Stimulated activated memory B cell treated with anti-CD40 and anti-IgM and Interleukin-4, amounts not matched to agents 10 μg/mL and 1 μg/mL and 100 μg/mL, for 72 hours (primary cell): ENCODE results near the gene KCNJ3.

Source experiments
- ATAC-seq: fragments of 150-1000 bp; cut with Tn5 transposase; 2 replicates; pipeline ENCODE4 v1.10.0; 2021
- H3K27ac Mint-ChIP-seq: one replicate; pipeline ENCODE4 v1.8.0; 2022; ENCODE audit warnings: mild to moderate bottlenecking, mixed read lengths
- H3K27me3 Mint-ChIP-seq: one replicate; pipeline ENCODE4 v1.8.0; 2022; ENCODE audit warnings: mixed read lengths
- H3K36me3 Mint-ChIP-seq: one replicate; pipeline ENCODE4 v1.8.0; 2022; ENCODE audit warnings: mixed read lengths
- H3K4me1 Mint-ChIP-seq: one replicate; pipeline ENCODE4 v1.8.0; 2022; ENCODE audit warnings: mixed read lengths
- H3K4me3 Mint-ChIP-seq: one replicate; pipeline ENCODE4 v1.8.0; 2022; ENCODE audit warnings: mild to moderate bottlenecking, moderate library complexity, mixed read lengths
- H3K9me3 Mint-ChIP-seq: one replicate; pipeline ENCODE4 v1.8.0; 2022; ENCODE audit warnings: mixed read lengths

KCNJ3 gene

GRCh38 chr2:154697418-154698252 lies 860 bp upstream of the KCNJ3 start:
- no peak overlapping the region for H3K27ac Mint-ChIP-seq
- ATAC-seq, result peak; percentile 44
- peak overlapping the region; percentile 72 for H3K4me3 Mint-ChIP-seq
- no peaks in the 10 kb centered on the region for H3K36me3 Mint-ChIP-seq
- H3K9me3 Mint-ChIP-seq, result peaks cover 6% of the 10 kb centered on the region
- H3K27me3 Mint-ChIP-seq, result peaks cover 24% of the 10 kb centered on the region
- H3K4me1 Mint-ChIP-seq, result peaks cover 6% of the 10 kb centered on the region

GRCh38 chr2:154698721-154699574 lies 453 bp downstream of the KCNJ3 start:
- H3K27ac Mint-ChIP-seq, result no peak overlapping the region
- H3K4me1 Mint-ChIP-seq, result peaks cover 6% of the 10 kb centered on the region
- ATAC-seq, result no peak
- peaks cover 24% of the 10 kb centered on the region for H3K27me3 Mint-ChIP-seq
- H3K9me3 Mint-ChIP-seq, result peaks cover 6% of the 10 kb centered on the region
- no peaks in the 10 kb centered on the region for H3K36me3 Mint-ChIP-seq
- H3K4me3 Mint-ChIP-seq, result peak overlapping the region; percentile 54

GRCh38 chr2:154699575-154699930 lies 1.1 kb downstream of the KCNJ3 start:
- Mint-ChIP-seq H3K36me3 (no peaks in the 10 kb centered on the region), H3K4me1 (peaks cover 6% of the 10 kb centered on the region), H3K27me3 (peaks cover 24% of the 10 kb centered on the region), H3K27ac (no peak overlapping the region), H3K4me3 (peak overlapping the region; percentile 16), H3K9me3 (peaks cover 6% of the 10 kb centered on the region)
- ATAC-seq, result no peak

GRCh38 chr2:154700136-154700535 lies 1.6 kb downstream of the KCNJ3 start:
- Mint-ChIP-seq H3K9me3 (peaks cover 6% of the 10 kb centered on the region), H3K4me1 (peaks cover 6% of the 10 kb centered on the region), H3K36me3 (no peaks in the 10 kb centered on the region), H3K4me3 (no peak overlapping the region), H3K27me3 (peaks cover 24% of the 10 kb centered on the region), H3K27ac (no peak overlapping the region)
- ATAC-seq, result no peak

GRCh38 chr2:154704991-154705390 lies 6.5 kb downstream of the KCNJ3 start:
- Mint-ChIP-seq H3K27ac (no peak overlapping the region), H3K36me3 (no peaks in the 10 kb centered on the region), H3K9me3 (no peaks in the 10 kb centered on the region), H3K27me3 (no peaks in the 10 kb centered on the region), H3K4me1 (no peaks in the 10 kb centered on the region), H3K4me3 (no peak overlapping the region)
- ATAC-seq, result no peak

GRCh38 chr2:154706660-154707059 lies 8.2 kb downstream of the KCNJ3 start:
- H3K27ac Mint-ChIP-seq, result no peak overlapping the region
- no peak for ATAC-seq
- H3K9me3 Mint-ChIP-seq, result no peaks in the 10 kb centered on the region
- no peaks in the 10 kb centered on the region for H3K4me1 Mint-ChIP-seq
- H3K36me3 Mint-ChIP-seq, result no peaks in the 10 kb centered on the region
- no peaks in the 10 kb centered on the region for H3K27me3 Mint-ChIP-seq
- H3K4me3 Mint-ChIP-seq, result no peak overlapping the region

- H3K9me3 Mint-ChIP-seq, result no peaks in the 10 kb centered on the region
- no peaks in the 10 kb centered on the region for H3K4me1 Mint-ChIP-seq
- ATAC-seq, result no peak
- H3K27ac Mint-ChIP-seq, result no peak overlapping the region
- no peaks in the 10 kb centered on the region for H3K36me3 Mint-ChIP-seq
- H3K27me3 Mint-ChIP-seq, result no peaks in the 10 kb centered on the region
- no peak overlapping the region for H3K4me3 Mint-ChIP-seq
These were observed 9.6 kb downstream of the KCNJ3 start for GRCh38 chr2:154707994-154708575.

- no peak overlapping the region for H3K4me3 Mint-ChIP-seq
- no peaks in the 10 kb centered on the region for H3K27me3 Mint-ChIP-seq
- H3K36me3 Mint-ChIP-seq, result no peaks in the 10 kb centered on the region
- no peak for ATAC-seq
- no peak overlapping the region for H3K27ac Mint-ChIP-seq
- no peaks in the 10 kb centered on the region for H3K4me1 Mint-ChIP-seq
- no peaks in the 10 kb centered on the region for H3K9me3 Mint-ChIP-seq
These were observed 10.7 kb downstream of the KCNJ3 start for GRCh38 chr2:154709215-154709614.

GRCh38 chr2:154710078-154710477 lies 11.6 kb downstream of the KCNJ3 start:
- Mint-ChIP-seq H3K27me3 (no peaks in the 10 kb centered on the region), H3K27ac (no peak overlapping the region), H3K9me3 (no peaks in the 10 kb centered on the region), H3K4me3 (no peak overlapping the region), H3K4me1 (no peaks in the 10 kb centered on the region), H3K36me3 (no peaks in the 10 kb centered on the region)
- no peak for ATAC-seq

GRCh38 chr2:154710685-154711084 lies 12.2 kb downstream of the KCNJ3 start:
- Mint-ChIP-seq H3K4me1 (no peaks in the 10 kb centered on the region), H3K36me3 (no peaks in the 10 kb centered on the region), H3K4me3 (no peak overlapping the region), H3K27ac (no peak overlapping the region), H3K9me3 (no peaks in the 10 kb centered on the region), H3K27me3 (no peaks in the 10 kb centered on the region)
- no peak for ATAC-seq

GRCh38 chr2:154713675-154714074 lies 15.2 kb downstream of the KCNJ3 start:
- no peaks in the 10 kb centered on the region for H3K27me3 Mint-ChIP-seq

GRCh38 chr2:154720651-154721050 lies 22.2 kb downstream of the KCNJ3 start:
- no peaks in the 10 kb centered on the region for H3K4me1 Mint-ChIP-seq
- ATAC-seq, result no peak
- H3K36me3 Mint-ChIP-seq, result no peaks in the 10 kb centered on the region
- peaks cover 2% of the 10 kb centered on the region for H3K9me3 Mint-ChIP-seq
- H3K27ac Mint-ChIP-seq, result no peak overlapping the region
- no peak overlapping the region for H3K4me3 Mint-ChIP-seq
- no peaks in the 10 kb centered on the region for H3K27me3 Mint-ChIP-seq

More at GRCh38 chr2:154713675-154714074, 15.2 kb downstream of the KCNJ3 start:
- H3K36me3 Mint-ChIP-seq, result no peaks in the 10 kb centered on the region
- no peak for ATAC-seq
- H3K4me3 Mint-ChIP-seq, result no peak overlapping the region
- no peaks in the 10 kb centered on the region for H3K4me1 Mint-ChIP-seq
- H3K27ac Mint-ChIP-seq, result no peak overlapping the region
- no peaks in the 10 kb centered on the region for H3K9me3 Mint-ChIP-seq

GRCh38 chr2:154724194-154724797 lies 25.8 kb downstream of the KCNJ3 start:
- Mint-ChIP-seq H3K4me1 (no peaks in the 10 kb centered on the region), H3K9me3 (peaks cover 8% of the 10 kb centered on the region), H3K27me3 (no peaks in the 10 kb centered on the region), H3K27ac (no peak overlapping the region), H3K36me3 (no peaks in the 10 kb centered on the region), H3K4me3 (no peak overlapping the region)
- ATAC-seq, result no peak

GRCh38 chr2:154740361-154740760 lies 41.9 kb downstream of the KCNJ3 start:
- H3K4me3 Mint-ChIP-seq, result no peak overlapping the region
- H3K27ac Mint-ChIP-seq, result no peak overlapping the region
- H3K27me3 Mint-ChIP-seq, result no peaks in the 10 kb centered on the region
- peaks cover 4% of the 10 kb centered on the region for H3K9me3 Mint-ChIP-seq
- ATAC-seq, result no peak
- no peaks in the 10 kb centered on the region for H3K4me1 Mint-ChIP-seq
- no peaks in the 10 kb centered on the region for H3K36me3 Mint-ChIP-seq

- peaks cover 3% of the 10 kb centered on the region for H3K9me3 Mint-ChIP-seq
- H3K4me3 Mint-ChIP-seq, result no peak overlapping the region
- H3K27ac Mint-ChIP-seq, result no peak overlapping the region
- ATAC-seq, result no peak
- H3K27me3 Mint-ChIP-seq, result no peaks in the 10 kb centered on the region
- no peaks in the 10 kb centered on the region for H3K4me1 Mint-ChIP-seq
- no peaks in the 10 kb centered on the region for H3K36me3 Mint-ChIP-seq
These were observed 60.4 kb downstream of the KCNJ3 start for GRCh38 chr2:154758871-154759270.
